ENCODE results near the gene UQCR11. TPM values are rescaled to one million over a fixed set of nuclear protein-coding genes. Genes with fewer than 3 reads are reported as not detected.
A peak's percentile ranks its signal among the peaks of the same experiment; 100 is the strongest.

Gene UQCR11
- total and polyA plus RNA-seq, 3 donors from 2014 or later = 45.8 to 105 (median 60.8) TPM

- peak; percentile 51 for DNase-seq
- Histone ChIP-seq H3K9me3 (no peaks in the 10 kb centered on the region), H3K4me3 (peak overlapping the region; percentile 64 to 73), H3K27me3 (no peaks in the 10 kb centered on the region), H3K36me3 (ENCODE audit: low read depth, missing control alignments) (no peaks in the 10 kb centered on the region), H3K4me1 (peaks cover 19% of the 10 kb centered on the region), H3K27ac (peak overlapping the region in 1 of 2 donors; percentile 59)
- 1% methylated on average over 30 of the region's 101 CpGs; no CpG with 5 or more reads in 1 of the 2 donors for WGBS, 2 donors
- intact Hi-C loops (cut with DNase I; ENCODE audit: low total_unique reads) = no loop called here
- TF ChIP-seq CTCF (IDR thresholded peaks at IDR 0.05) = no peak
- TF ChIP-seq POLR2A (IDR thresholded peaks at IDR 0.05) = no peak
Observed at GRCh38 chr19:1651568-1652291, 46.5 kb upstream of the UQCR11 start.

GRCh38 chr19:1650650-1651567 is 45.6 kb upstream of the UQCR11 start:
- no peak for TF ChIP-seq CTCF (IDR thresholded peaks at IDR 0.05)
- WGBS, 2 donors = 7% methylated on average over 26 to 36 of the region's 36 CpGs
- no peaks in the 10 kb centered on the region for H3K36me3 ChIP-seq (ENCODE audit: low read depth, missing control alignments)
- no peak for DNase-seq
- intact Hi-C loops (cut with DNase I; ENCODE audit: low total_unique reads) = no loop called here
- H3K4me1 ChIP-seq = peaks cover 20% of the 10 kb centered on the region
- peak overlapping the region; percentile 64 to 73 for H3K4me3 ChIP-seq
- no peaks in the 10 kb centered on the region for H3K27me3 ChIP-seq
- peak overlapping the region; percentile 24 to 59 for H3K27ac ChIP-seq
- no peaks in the 10 kb centered on the region for H3K9me3 ChIP-seq

GRCh38 chr19:1649706-1650649 is 44.7 kb upstream of the UQCR11 start:
- no peaks in the 10 kb centered on the region for H3K9me3 ChIP-seq
- intact Hi-C loops (cut with DNase I; ENCODE audit: low total_unique reads) = no loop called here
- peaks cover 20% of the 10 kb centered on the region for H3K4me1 ChIP-seq
- no peaks in the 10 kb centered on the region for H3K36me3 ChIP-seq (ENCODE audit: low read depth, missing control alignments)
- no peak overlapping the region for H3K27ac ChIP-seq
- DNase-seq = no peak
- WGBS, 2 donors = 65 to 79% methylated on average over 11 to 20 of the region's 20 CpGs
- no peaks in the 10 kb centered on the region for H3K27me3 ChIP-seq
- no peak overlapping the region for H3K4me3 ChIP-seq
- TF ChIP-seq POLR2A (IDR thresholded peaks at IDR 0.05) (no peak), CTCF (IDR thresholded peaks at IDR 0.05) (no peak)

GRCh38 chr19:1648920-1649541 is 43.8 kb upstream of the UQCR11 start:
- Histone ChIP-seq H3K36me3 (ENCODE audit: low read depth, missing control alignments) (no peaks in the 10 kb centered on the region), H3K4me3 (no peak overlapping the region), H3K9me3 (no peaks in the 10 kb centered on the region), H3K27me3 (no peaks in the 10 kb centered on the region), H3K4me1 (peaks cover 20% of the 10 kb centered on the region), H3K27ac (no peak overlapping the region)
- TF ChIP-seq CTCF (IDR thresholded peaks at IDR 0.05) (no peak), POLR2A (IDR thresholded peaks at IDR 0.05) (no peak)
- no peak for DNase-seq
- intact Hi-C loops (cut with DNase I; ENCODE audit: low total_unique reads) = no loop called here
- WGBS, 2 donors = 89 to 95% methylated on average over 21 to 23 of the region's 23 CpGs

Measured in testis (tissue), 3 donors.